ENCODE measurements around the gene MCRS1.

- TF ChIP-seq CTCF (conservative IDR thresholded peaks at IDR 0.05; ENCODE audit: low read length) = no peak
- TF ChIP-seq EZH2phosphoT487 (IDR thresholded peaks at IDR 0.05; ENCODE audit: borderline replicate concordance, low read depth, low read length) = no peak
Observed at GRCh38 chr12:49564686-49565405, 3.1 kb downstream of the MCRS1 start.

Data from OCI-LY7 (cell line).